Stimulated activated CD4-positive, alpha-beta T cell treated with anti-CD3 and anti-CD28 coated beads, Interleukin-1b, Interleukin-23, amount 100 ng/mL, for 24 hours (primary cell): ENCODE data around the gene S100A7.
"Not testable (repeated sequence)": the region's sequence is repeated elsewhere in the genome, so short reads cannot be mapped to it uniquely, and the experiment has no call there.

Source experiments
- DNase-seq, 4 experiments: peaks; one replicate each; pipeline ENCODE4 v3.0.0-alpha.2; 2020; ENCODE audit warnings: low read depth in 4 of 4, low spot score in 1 of 4

The S100A7 gene

DNA sequence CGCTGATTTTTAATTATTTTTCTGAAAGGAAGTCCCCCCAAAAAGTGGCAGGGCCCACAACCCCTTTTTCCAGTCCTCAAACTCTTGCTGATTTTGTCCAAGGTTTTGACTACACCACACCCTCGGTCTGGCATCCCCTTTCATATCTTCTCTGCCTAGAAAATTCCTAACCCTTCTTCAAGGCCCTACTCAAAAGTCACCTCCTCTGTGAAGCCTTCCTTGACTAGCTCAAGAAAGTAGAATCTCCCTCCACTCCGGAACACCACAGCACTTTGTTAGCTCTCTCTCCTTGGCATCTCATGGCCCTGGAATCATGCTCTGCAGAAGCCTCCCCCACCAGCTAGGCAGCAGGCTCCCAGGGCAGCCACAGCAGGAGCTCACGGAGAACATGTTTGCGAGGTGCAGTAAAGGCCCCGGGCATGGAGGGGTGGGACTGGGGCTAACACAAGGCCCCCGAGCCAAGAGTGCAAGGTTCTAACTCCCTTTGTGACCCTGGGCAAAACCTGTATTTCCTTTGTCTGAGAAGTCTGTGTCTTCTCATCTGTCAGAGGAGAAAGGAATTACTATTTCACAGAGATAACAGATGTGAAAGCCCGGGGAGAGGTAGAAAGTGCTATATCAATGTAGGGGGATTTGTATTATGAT, 17.7 kb upstream of the S100A7 start:
- no peak for DNase-seq

DNA sequence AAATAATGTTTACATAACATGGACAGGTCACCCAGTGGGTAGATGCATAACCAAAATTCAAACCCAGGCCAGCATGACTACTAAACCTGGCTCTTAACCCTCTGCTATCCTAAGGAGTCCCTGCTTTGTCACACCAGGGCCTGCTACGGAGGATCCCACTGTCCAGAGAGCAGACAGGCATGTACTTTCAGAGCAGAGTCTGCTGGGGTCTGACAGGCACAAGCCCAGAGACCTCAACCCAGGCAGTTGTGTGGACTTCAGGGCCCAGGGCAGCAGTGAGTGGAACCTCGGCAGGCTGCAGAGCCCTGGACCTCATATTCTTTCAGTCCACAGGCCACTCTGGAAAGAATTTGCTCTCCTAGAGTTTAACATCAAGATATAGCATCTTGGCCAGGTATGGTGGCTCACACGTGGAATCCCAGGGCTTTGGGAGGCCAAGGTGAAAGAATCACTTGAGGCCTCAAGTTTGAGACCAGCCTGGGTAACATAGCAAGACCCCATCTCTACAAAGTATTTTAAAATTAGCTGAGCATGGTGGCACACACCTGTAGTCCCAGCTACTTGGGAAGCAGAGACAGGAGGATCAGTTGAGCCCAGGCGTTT, 16.1 kb upstream of the S100A7 start:
- no peak for DNase-seq

- no peak for DNase-seq
These were observed 14.8 kb upstream of the S100A7 start for GRCh38 chr1:153475282-153475681.

GRCh38 chr1:153474347-153474746, 13.9 kb upstream of the S100A7 start:
- DNase-seq = no peak

- DNase-seq = no peak
These were observed 10.3 kb upstream of the S100A7 start for GRCh38 chr1:153470707-153471106.

- DNase-seq = no peak
These were observed 6.5 kb upstream of the S100A7 start for GRCh38 chr1:153466908-153467307.

GRCh38 chr1:153465811-153466636, 5.6 kb upstream of the S100A7 start:
- peak; percentile 36 to 60 (median 54) for DNase-seq

DNA sequence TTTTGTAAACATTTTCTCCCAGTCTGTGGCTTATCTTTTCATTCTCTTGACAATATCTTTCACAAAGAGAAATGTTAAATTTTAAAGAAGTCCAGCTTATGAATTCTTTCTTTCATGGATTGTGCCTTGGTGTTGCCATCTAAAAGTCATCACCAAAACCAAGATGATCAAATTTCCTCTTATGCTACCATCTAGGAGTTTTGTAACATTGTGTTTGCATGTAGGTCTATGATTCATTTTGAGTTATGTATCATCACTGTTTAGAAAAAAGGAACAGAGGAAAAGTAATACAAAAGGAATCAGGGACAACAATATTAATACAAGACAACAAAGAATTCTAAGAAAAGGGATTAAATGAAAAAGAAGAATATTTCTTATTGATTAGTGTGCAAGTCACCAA, 2.3 kb upstream of the S100A7 start:
- not testable (repeated sequence) for DNase-seq

GRCh38 chr1:153459655-153460054, 796 bp downstream of the S100A7 start:
- DNase-seq = no peak

DNA sequence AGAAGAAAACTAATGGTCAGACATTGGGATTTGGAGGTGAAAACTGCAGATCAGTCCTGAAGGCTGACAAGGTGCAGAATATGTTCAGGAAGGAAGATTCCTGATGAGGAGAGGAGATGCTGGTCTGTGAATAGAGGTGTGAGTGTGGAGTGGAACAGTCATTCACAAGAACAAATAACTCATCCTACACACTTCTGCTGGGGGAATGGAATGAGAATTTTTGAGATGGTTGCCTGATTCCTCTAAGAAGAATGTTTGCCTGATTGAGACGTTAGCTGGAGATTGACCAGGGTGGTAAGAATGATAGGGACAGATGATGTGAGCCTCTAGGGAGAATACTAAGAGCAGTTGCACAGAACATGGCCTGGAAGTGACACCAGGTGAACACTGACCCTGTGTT, 4.1 kb downstream of the S100A7 start:
- no peak for DNase-seq

- DNase-seq = not testable (repeated sequence)
These were observed 11.6 kb downstream of the S100A7 start for GRCh38 chr1:153448851-153449250.

DNA sequence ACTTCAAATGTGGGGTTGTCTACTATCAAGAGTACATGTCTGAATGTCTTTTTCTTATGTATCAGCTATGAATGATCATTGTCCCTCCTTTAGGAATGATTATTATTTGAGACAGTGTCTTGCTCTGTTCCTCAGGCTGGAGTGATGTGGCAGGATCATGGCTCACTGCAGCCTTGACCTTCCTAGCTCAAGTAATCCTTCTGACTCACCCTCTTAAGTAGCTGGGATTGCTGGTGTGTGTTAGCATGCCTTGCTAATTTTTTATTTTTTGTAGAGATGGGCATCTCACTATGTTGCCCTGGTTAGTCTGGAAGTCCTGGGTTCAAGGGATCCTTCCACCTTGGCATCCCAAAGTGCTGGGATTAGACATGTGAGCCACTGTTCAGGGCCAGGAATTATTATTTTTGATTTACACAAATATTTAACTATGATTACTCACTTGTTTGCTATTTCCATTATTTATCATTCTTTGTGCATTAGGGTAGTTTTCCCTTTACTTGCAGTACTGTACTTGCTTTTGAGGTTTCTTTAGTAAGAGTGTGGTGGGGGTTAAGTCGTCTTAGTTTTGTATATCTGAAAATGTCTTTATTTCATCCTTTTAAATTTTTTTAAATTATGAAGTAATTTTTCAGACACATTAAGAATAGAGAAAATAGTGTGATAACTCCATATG, 12.8 kb downstream of the S100A7 start:
- DNase-seq = no peak

GRCh38 chr1:153444078-153444477, 16.4 kb downstream of the S100A7 start:
- no peak for DNase-seq

DNA sequence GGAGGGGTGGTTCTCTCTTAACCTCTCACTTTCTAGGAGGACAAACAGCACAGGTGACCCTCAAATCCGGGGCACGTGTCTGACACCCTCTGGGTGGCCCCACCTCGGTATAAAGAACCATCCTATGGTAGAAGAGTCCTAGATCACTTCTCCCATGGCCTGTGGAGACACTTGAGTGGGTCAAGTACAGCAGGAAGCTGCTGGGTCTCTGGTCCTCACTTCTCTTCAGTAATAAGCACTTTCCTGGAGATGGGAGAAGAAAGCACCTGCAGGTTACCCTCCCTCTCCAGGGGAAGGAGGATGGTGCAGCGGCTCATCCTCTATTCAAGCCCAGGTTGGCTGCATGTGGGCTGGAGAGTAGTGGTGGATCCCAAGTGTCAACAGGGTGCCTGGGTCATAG, 17.0 kb downstream of the S100A7 start:
- no peak for DNase-seq

GRCh38 chr1:153441238-153441755, 19.2 kb downstream of the S100A7 start:
- DNase-seq = no peak

- no peak for DNase-seq
These were observed 21.2 kb downstream of the S100A7 start for GRCh38 chr1:153439273-153439672.

- DNase-seq = no peak
These were observed 21.9 kb downstream of the S100A7 start for GRCh38 chr1:153438599-153438998.

DNA sequence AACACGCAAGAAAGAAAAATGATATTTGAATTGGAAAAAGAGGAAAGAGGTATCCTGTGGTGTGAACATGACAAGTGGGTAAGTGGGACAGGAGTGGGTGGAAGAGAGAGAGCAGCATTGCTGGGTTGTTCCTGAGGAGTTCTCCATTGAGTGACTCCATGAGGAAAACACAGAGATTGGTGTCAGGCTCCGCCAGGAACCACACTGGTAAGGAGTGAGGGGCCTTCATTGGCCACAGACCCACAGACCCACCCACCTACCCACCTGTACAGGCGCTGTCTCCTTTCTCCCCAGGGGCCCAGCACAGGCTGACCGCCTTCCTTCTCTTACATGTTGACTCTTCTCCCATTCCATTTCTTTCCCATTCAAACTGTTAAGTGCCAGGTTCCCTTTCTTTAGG, 23.2 kb downstream of the S100A7 start:
- no peak for DNase-seq

DNA sequence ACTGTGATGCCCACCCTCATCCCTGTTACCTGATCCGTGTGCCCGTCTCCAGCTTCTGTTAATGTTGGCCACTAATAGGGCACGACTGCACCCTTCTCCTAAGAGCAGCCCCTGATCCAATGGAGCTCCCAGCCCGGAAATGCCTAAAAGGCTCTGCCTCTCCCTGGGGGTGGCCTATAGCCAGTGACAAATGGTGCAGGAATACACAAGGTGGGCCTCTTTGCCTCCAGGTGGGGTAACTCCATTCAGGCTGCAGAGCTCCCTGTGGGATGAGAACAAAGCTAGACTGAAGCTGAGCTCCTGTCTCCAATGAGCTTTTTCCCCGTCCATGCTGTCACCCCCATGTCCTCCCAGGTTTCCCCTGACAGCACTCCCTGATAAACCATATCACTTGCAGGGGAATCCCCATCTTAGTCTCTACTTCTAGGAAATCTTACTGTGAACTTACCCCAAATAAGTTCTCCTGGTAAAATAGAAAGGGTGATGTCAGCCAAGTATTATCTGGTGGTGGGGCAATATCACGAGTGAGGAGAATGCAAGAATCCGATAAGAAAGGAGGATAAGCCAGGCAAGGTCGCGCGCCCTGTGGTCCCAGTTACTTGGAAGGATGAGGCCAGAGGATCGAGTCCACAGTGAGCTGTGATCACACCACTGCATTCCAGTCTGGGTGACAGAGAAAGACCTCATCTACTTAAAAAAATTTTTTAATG, 25.6 kb downstream of the S100A7 start:
- DNase-seq = no peak

- DNase-seq = no peak
These were observed 27.4 kb downstream of the S100A7 start for GRCh38 chr1:153432874-153433681.
